ENCODE results near the gene OR10P1. TPM values are rescaled to one million over a fixed set of nuclear protein-coding genes. Genes with fewer than 3 reads are reported as not detected.

Gene OR10P1
- total and polyA plus RNA-seq, 10 of the 15 experiments (the other 5 are each of a cell fraction or from before 2014, with no cell fraction given), result not detected

DNA sequence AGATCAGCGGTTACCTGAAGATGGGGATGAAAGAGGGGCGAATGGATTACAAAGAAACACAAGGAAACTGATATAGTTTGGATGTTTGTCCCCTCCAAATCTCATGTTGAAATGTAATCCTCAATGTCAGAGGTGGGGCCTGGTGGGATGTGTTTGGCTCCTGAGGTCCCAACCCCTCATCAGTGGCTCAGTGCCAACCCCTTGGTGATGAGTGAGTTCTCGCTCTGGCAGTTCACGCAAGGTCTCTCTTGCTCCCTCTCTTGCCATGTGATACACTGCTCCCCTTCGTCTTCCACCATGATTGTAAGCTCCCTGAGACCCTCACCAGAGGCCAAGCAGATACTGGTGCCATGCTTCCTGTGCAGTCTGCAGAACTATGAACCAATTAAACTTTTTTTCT, 43.0 kb downstream of the OR10P1 start (continued):
- TF ChIP-seq RELB (IDR thresholded peaks at IDR 0.05; ENCODE audit: low read depth) (no peak), USF2 (IDR thresholded peaks at IDR 0.05; ENCODE audit: borderline replicate concordance, low read depth, low read length) (no peak), FOXK2 (IDR thresholded peaks at IDR 0.05) (no peak), MEF2B (IDR thresholded peaks at IDR 0.05; ENCODE audit: partially characterized antibody, poor library complexity, severe bottlenecking) (no peak), POLR2A (IDR thresholded peaks at IDR 0.05; ENCODE audit: low read depth, low read length) (no peak), IKZF2 (IDR thresholded peaks at IDR 0.05) (no peak)

DNA sequence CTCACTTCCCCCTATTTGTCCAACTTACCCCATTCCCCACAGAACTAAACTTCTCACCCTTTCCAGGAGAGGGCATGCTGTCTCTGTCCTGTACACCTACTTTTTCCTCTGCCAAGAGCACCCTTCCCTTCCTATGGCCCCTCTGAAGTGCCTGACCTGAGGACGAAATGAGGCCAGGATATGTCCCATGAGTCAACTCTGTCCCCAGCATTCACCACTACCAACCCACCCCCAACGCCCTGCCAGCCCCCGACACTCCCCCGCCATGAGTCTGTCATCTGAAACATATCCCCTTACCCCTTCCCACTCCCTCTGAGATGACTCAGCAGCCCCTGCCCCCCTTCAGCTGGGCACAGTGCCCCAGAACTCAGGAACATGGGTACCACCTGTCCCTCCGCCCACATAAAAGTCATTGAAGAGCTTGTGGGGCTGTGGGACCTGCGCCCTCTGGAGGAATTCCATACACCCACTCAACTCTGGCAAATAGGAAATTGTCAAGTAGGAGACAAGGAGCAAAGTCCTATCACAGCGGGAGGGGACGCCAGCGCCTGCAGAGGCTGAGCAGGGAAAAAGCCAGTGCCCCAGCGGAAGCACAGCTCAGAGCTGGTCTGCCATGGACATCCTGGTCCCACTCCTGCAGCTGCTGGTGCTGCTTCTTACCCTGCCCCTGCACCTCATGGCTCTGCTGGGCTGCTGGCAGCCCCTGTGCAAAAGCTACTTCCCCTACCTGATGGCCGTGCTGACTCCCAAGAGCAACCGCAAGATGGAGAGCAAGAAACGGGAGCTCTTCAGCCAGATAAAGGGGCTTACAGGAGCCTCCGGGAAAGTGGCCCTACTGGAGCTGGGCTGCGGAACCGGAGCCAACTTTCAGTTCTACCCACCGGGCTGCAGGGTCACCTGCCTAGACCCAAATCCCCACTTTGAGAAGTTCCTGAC, 44.7 kb downstream of the OR10P1 start:
- ATAC-seq, result peak; percentile 78
- Histone ChIP-seq H3K27me3 (replicated peaks in 1 of 2; ENCODE audit: control insufficient read depth in 2 of 2, insufficient read depth in 2 of 2, low read length in 1 of 2) (no peaks in the 10 kb centered on the region), H4K20me1 (ENCODE audit: control insufficient read depth, insufficient read depth) (no peaks in the 10 kb centered on the region), H3K4me3 (peak overlapping the region; percentile 23; the same call in 1 of the 2 replicates), H3K9ac (ENCODE audit: control insufficient read depth, insufficient read depth, low read length) (no peak overlapping the region), H3K4me2 (ENCODE audit: control insufficient read depth, insufficient read depth) (peak overlapping the region; percentile 61), H2AFZ (ENCODE audit: control insufficient read depth, low read depth, low read length) (peak overlapping the region; percentile 70), H3K4me1 (ENCODE audit: control insufficient read depth, insufficient read depth, low read length) (peaks cover 10% of the 10 kb centered on the region), H3K9me3 (replicated peaks; ENCODE audit: control insufficient read depth, insufficient read depth, low read length) (no peaks in the 10 kb centered on the region), H3K27ac (ENCODE audit: control insufficient read depth, insufficient read depth) (no peak overlapping the region), H3K36me3 (ENCODE audit: control insufficient read depth in 2 of 2, insufficient read depth in 2 of 2, low read length in 1 of 2) (no peaks in the 10 kb centered on the region), H3K79me2 (ENCODE audit: control insufficient read depth, insufficient read depth, low read length) (no peaks in the 10 kb centered on the region)
- in situ Hi-C loops (cut with MboI), result no loop called here
- 19% methylated on average over 17 of the region's 17 CpGs for WGBS (ENCODE audit: insufficient coverage, insufficient replicate concordance, low lambda C conversion rate, missing lambda C conversion rate)
- POLR2A ChIA-PET, result no interaction called here
- no peak for DNase-seq (ENCODE audit: low read depth, low spot score)
- no TSS peak for BruUV-seq (replicated peaks)
- intact Hi-C loops (cut with micrococcal nuclease; ENCODE audit: unreplicated experiment), result no loop called here
- SMC1A ChIA-PET (ENCODE audit: uncharacterized antibody, unreplicated experiment), result interaction anchor here (0.8 to 1.4 kb wide), 5 partner anchors 24 to 52 kb away, joined by 3 to 4 read pairs (median 3); partner anchors contain the start of gene BLOC1S1
- RAD21 ChIA-PET (ENCODE audit: unreplicated experiment), result interaction anchor here (0.6 to 1.4 kb wide), 7 partner anchors 8 to 730 kb away, joined by 3 to 8 read pairs (median 4); partner anchors contain the start of gene BLOC1S1
- no peak for FAIRE-seq
- CTCF ChIA-PET, result interaction anchor here (0.6 to 1.7 kb wide), 14 partner anchors 8 to 57 kb away, joined by 3 to 13 read pairs (median 4); partner anchors contain the start of gene BLOC1S1
- TF ChIP-seq EP300 (IDR thresholded peaks at IDR 0.05; ENCODE audit: borderline replicate concordance in 1 of 2, control insufficient read depth in 1 of 2, low read depth in 2 of 2, low read length in 2 of 2) (no peak), NR2C1 (IDR thresholded peaks at IDR 0.05) (no peak), ZNF274 (IDR thresholded peaks at IDR 0.05; ENCODE audit: insufficient read depth, insufficient read length) (no peak), RAD21 (IDR thresholded peaks at IDR 0.05; ENCODE audit: insufficient read depth, low read depth, low read length) (peak; percentile 23; the same call in 1 of the 2 replicates), IKZF1 (conservative IDR thresholded peaks at IDR 0.05) (peak; percentile 42; the same call in 1 of the 2 replicates), GABPA (IDR thresholded peaks at IDR 0.05; ENCODE audit: low read depth) (no peak), ZBTB40 (IDR thresholded peaks at IDR 0.05; ENCODE audit: borderline replicate concordance) (no peak)

All from GM12878 (cell line).